GM18505 (cell line): ENCODE measurements around the gene DSC3.
"Not testable (repeated sequence)": the region's sequence is repeated elsewhere in the genome, so short reads cannot be mapped to it uniquely, and the experiment has no call there.

Experiments
- ATAC-seq: cut with Tn5 transposase; IDR thresholded peaks from one replicate; pipeline ENCODE4 v1.9.1; 2021; ENCODE audit not compliant: unreplicated experiment
- POLR2A ChIP-seq: IDR thresholded peaks from 4 replicates; pipeline ENCODE4 v1.6.1; 2011; ENCODE audit warnings: borderline replicate concordance; ENCODE audit not compliant: insufficient read depth, insufficient read length; ENCODE audit errors: extremely low read depth

The DSC3 gene

DNA sequence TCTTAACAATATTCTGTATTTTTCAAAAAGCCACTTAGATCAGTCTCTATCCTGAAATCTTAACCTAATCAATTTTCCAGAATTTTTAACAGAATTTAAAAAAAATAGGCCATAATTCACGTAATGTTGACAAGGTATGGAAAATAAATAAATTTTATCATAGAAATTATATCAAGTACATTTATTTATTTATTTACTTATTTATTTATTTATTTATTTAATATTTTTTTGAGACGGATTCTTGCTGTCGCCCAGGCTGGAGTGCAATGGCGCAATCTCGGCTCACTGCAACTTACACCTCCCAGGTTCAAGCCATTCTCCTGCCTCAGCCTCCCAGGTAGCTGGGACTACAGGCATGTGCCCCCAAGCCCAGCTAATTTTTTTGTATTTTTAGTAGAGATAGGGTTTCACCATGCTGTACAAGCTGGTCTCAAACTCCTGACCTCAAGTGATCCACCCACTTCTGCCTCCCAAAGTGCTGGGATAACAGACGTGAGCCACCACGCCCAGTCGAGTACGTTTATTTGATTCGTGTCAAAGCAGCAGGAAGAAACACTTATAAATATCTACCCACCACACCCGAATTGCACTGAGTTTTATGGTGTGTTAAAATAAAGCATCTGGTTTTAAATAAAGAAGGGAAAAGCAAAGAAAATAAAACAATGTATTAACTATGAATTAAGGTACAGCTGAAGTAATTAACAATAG lies 60.1 kb downstream of the DSC3 start:
- no peak for ATAC-seq
- no peak for TF ChIP-seq POLR2A

DNA sequence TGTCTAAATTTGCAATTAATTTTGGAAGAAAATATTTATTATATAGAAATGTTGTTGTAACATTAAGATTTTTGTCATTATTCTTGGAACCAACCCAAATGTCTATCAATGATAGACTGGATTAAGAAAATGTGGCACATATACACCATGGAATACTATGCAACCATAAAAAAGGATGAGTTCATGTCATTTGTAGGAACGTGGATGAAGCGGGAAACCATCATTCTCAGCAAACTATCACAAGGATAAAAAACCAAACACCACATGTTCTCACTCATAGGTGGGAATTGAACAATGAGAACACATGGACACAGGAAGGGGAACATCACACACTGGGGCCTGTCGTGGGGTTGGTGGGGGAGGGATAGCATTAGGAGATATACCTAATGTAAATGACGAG lies 64.5 kb downstream of the DSC3 start:
- not testable (repeated sequence) for ATAC-seq

DNA sequence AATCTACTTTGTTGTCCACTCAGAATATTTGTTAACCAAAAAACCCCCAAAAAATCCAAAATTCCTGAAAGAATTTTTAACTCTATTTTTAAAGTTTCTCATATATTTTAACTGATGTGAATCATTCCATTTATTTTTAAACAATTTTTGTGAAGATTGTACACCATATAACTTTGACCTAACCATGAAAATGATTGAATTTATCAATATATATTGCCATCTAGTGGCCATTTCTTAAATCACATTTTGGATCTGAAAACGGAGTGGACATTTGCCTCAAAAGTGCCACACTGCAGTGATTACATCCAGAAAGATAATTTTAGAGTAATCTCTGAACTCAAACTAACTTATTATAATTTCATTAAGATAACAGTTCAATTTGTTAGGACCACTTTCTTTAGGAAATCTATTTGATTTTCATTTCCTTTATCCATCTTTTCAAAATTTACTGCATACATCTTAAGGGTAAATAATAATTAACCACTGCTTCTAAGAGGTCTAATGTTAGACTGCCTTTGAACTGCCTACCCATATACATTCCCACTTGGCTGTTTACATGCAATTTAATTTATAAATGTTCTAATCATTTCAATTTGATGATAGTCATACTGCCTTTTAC lies 71.1 kb downstream of the DSC3 start:
- no peak for TF ChIP-seq POLR2A
- ATAC-seq, result peak; percentile 71

DNA sequence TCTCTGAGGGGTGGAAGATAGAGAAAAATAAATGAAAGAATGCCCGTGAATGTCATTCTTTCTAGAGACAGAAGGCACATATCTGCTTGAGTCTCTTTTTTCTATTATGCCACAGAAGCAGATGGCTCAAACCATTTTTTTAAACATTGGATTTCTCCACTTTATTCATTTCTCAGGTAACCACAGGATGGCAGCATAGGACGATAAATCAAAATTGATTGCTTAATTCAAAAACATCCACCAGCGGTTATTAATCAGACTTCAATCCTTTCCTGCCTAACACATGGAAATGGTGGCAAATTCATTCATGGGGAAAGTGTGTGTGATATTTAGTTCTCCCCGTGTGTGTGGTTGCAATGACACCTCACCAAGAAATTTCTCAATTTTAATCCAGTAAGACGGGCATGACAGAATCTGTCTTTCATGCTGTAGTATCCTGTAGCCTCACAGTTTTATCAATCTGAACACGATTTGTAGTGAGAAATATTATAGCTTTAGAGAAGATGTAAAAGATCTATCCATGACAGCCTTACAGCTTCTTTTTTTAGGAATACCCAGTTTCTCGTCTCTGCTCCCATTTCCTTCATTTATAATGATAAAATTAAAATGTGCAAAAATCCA lies 72.2 kb downstream of the DSC3 start:
- TF ChIP-seq POLR2A, result no peak
- no peak for ATAC-seq

DNA sequence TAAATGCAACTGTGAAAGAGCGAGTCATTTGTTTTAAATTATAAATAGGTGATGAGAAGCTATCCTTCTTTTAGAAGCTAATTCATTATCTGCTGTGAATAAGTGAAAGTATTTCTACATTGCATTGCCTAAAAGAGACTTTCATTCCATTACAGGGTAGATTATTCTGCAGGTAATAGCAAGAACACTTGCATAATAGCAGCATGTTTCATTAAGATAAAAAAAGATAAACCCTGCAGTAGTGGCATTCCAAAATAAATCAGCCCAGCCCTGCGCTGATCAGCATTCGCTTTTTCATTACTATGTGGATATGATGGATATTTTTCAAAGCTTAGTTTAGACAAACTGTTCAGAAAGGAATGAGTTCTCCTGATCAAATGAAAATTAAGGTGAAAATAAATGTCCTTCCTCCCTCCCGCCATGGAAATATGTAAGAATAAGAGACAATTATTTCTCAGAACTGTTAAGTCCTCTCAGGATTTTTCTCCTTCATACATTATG lies 72.8 kb downstream of the DSC3 start:
- no peak for ATAC-seq
- TF ChIP-seq POLR2A, result no peak

DNA sequence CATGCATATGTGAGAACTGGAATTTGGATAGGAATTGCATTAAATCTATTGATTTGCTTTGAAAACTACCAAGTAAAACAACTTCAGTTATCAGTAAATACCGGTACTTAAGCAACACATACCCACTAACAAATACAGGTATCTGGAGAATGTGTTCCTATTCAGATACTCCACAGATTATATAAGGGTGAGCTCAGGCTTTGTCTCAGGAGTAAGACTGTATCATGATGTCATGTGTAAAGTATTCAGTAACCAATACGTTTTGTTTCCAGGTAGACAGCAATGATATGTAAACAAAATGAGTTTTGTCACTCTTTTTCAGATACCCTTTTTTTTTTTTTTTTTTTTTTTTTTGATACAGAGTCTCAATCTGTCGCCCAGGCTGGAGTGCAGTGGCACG lies 74.8 kb downstream of the DSC3 start:
- no peak for ATAC-seq
- TF ChIP-seq POLR2A, result no peak

DNA sequence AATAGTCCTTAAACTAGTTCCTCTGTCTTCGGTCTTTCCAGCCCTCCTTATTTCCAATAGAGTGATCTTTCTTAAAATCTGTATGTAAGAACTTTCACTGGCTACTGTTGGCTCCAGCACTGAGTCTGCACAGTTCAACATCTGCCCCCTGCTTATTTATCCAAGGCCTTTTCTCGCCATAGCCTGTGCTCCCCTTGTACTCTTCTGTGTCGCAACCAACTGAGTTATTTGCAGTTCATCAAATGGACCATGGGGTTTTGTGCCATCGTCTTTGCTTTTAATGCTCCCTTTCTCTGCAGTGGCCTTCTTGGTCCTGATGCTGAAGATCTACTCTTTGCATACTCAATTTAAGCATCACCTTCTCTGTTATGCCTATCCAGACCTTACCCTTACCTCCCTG lies 77.3 kb downstream of the DSC3 start:
- no peak for TF ChIP-seq POLR2A
- no peak for ATAC-seq

DNA sequence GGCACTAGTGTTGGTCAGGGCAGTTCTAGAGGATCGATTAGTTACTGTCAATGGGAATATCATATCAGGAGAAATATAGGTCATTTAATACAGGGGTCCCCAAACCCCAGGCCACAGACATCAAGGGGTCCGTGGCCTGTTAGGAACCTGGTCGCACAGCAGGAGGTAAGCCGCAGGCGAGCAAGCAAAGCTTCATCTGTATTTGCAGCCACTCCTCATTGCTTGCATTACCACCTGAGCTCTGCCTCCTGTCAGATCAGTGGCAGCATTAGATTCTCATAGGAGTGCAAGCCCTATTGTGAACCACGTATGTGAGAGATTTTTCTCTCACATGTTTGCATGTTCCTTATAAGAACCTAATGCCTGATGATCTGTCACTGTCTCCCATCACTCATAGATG lies 81.9 kb downstream of the DSC3 start:
- no peak for TF ChIP-seq POLR2A
- no peak for ATAC-seq

DNA sequence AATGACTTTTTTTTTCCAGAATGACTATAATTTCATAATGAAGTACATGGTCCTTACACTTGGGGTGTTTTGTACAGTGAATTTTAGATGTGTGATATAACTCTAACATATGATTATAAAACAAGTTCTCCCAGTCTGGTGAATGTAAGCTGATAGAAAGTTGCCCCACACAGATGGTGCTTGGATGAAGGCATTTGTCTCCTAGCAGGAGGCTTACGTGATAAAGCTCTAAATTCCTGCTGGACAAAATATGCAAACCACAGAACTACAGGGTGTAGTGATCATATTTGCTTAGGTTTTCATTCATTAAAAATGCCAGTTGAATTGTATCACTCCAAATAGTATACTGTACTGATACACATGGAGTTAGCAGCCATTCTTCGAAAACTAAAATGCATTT lies 85.5 kb downstream of the DSC3 start:
- TF ChIP-seq POLR2A, result no peak
- no peak for ATAC-seq

DNA sequence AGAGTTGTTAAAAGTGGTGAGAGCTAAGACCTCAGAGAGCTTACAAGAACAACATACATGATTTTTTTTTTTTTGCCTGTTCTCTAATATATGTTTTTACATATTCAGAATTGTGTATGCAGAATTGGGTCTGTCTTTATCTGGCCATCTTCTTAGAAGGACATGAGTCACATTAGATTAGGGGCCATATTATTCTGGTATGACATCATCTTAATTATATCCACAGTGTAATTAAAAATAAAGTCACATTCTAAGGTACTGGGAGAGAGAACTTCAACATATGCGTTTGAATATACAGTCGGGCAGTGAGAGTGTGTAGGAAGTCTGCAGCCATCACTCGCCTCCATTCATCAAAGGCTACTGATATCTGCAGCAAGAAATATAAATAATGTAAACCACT lies 88.3 kb downstream of the DSC3 start:
- no peak for ATAC-seq
- TF ChIP-seq POLR2A, result no peak

DNA sequence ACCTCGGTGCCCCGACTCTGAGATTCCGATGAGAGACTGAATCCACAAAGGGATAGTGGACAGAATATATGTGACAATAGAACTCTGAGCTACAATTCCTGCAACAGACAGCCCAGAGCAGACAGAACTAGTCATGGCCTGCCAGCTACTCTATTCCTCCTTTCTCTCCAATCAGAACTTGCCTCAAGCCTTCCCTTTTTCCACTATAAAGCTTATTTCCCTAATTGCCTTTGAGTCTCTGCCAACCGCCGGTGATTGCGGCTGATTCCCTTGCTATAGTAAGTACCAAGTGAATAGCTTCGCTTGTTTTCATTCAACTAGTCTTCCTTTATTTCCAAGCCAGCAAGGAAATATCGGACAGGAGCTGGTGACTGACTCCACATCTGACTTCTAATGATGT lies 96.8 kb downstream of the DSC3 start:
- TF ChIP-seq POLR2A, result no peak
- no peak for ATAC-seq

DNA sequence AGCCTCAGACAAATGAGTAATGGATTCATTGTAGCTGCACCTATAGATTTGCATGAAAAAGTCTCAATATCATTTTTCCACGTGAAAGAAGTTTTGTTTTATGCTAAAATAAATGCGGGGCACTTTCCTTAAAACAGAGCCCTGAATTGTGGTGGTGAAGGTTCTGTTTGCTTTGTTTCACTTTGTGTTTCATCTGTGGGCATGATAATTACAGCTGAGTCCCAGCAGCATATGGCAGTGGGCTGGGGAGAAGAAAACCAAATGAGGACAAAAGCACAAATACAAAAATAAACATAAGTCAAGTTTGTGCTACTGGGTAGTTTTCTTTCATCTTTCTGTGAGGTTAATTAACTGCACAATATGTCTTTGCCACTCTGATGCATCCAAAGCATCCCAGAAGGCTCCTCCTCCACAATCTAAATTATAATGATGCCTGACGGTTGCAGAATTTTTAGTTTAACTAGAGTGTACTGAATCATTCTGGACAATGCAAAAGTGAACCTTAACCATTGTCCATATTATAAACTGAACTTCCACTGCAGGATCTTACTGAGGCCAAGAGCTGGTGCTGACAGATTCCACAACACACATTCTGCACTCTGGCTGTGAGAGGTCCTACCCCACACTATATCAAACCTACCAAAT lies 97.6 kb downstream of the DSC3 start:
- TF ChIP-seq POLR2A, result no peak
- no peak for ATAC-seq

DNA sequence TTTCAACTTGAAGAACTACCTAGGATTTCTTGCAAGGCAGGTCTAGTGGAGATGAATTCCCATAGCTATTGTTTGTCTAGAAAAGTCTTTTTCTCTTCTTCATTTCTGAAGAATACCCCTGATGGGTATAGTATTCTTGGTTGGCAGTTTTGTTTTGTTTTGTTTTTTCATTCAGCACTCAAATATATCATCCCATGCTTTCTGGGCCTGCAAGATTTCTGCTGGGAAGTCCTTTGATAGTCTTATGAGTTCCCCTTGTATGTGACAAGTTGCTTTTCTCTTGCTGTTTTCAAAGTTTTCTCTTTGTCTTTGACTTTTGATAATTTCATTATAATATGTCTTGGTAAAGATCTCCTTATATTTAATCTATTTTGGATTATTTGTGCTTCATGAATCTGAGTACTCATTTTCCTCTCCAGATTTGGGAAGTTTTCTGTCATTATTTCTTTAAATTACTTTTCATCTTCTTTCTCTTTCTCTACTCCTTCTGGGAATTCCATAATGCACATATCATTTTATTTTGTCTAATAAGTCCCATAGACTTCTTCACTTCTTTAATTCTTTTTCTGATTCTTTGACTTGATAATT lies 101.5 kb downstream of the DSC3 start:
- no peak for ATAC-seq
- TF ChIP-seq POLR2A, result no peak
